Fibroblast of peridontal ligament (primary cell): ENCODE measurements around the gene ADAM15.

Source experiments
- DNase-seq: peaks from one replicate; pipeline ENCODE4 v3.0.0-alpha.2; 2010; ENCODE audit errors: extremely low read depth

Gene ADAM15

GRCh38 chr1:155052439-155053395 lies 1.6 kb downstream of the ADAM15 start:
- DNase-seq: no peak

GRCh38 chr1:155053531-155054105 lies 2.5 kb downstream of the ADAM15 start:
- DNase-seq: no peak

GRCh38 chr1:155057104-155057503 lies 6.0 kb downstream of the ADAM15 start:
- no peak for DNase-seq

- DNase-seq: no peak
Measured at GRCh38 chr1:155057788-155058211, 6.7 kb downstream of the ADAM15 start.

GRCh38 chr1:155060736-155061135 lies 9.6 kb downstream of the ADAM15 start:
- DNase-seq: no peak

GRCh38 chr1:155061381-155062150 lies 10.4 kb downstream of the ADAM15 start:
- DNase-seq: peak; percentile 68

- no peak for DNase-seq
Measured at GRCh38 chr1:155062151-155062686, 11.1 kb downstream of the ADAM15 start.

GRCh38 chr1:155062702-155063411 lies 11.7 kb downstream of the ADAM15 start:
- no peak for DNase-seq

GRCh38 chr1:155063550-155064110 lies 12.5 kb downstream of the ADAM15 start, which contains the start of gene EFNA4:
EFNA4 (plus strand) TSS chr1:155063740; CDS start chr1:155063824, 84 bp downstream.
- DNase-seq: peak; percentile 68

GRCh38 chr1:155064111-155064831 lies 13.2 kb downstream of the ADAM15 start:
- no peak for DNase-seq

- no peak for DNase-seq
Measured at GRCh38 chr1:155064832-155065429, 13.8 kb downstream of the ADAM15 start.

- DNase-seq: no peak
Measured at GRCh38 chr1:155066777-155067176, 15.7 kb downstream of the ADAM15 start.

- DNase-seq: no peak
Measured at GRCh38 chr1:155068599-155068998, 17.5 kb downstream of the ADAM15 start.

GRCh38 chr1:155069551-155070157 lies 18.5 kb downstream of the ADAM15 start:
- no peak for DNase-seq

GRCh38 chr1:155070158-155070621 lies 19.1 kb downstream of the ADAM15 start:
- DNase-seq: no peak

GRCh38 chr1:155070721-155071569 lies 19.8 kb downstream of the ADAM15 start:
- DNase-seq: peak; percentile 50

GRCh38 chr1:155071701-155072100 lies 20.6 kb downstream of the ADAM15 start:
- DNase-seq: no peak

- no peak for DNase-seq
Measured at GRCh38 chr1:155072531-155073289, 21.6 kb downstream of the ADAM15 start.
